ENCODE measurements around the gene WDR64. TPM values are rescaled to one million over a fixed set of nuclear protein-coding genes. Genes with fewer than 3 reads are reported as not detected.

The WDR64 gene
- total RNA-seq, 6 experiments from 2014 or later: 0.17 to 0.27 TPM; not detected in 4

DNA sequence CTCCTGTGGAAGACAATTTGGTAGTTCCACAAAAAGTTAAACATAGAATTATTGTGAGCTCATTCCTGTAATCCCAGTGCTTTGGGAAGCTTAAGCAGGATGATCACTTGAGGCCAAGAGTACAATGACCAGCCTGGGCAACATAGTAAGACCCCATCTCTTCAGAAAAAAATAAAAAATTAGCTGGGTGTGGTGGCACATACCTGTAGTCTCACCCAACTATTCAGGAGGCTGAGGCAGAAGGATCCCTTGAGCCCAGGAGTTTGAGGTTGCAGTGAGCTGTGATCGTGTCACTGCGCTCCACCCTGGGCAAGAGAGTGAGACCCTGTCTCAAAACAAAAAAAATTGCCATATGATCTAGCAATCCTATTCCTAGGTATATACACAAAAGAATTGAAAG is 7.8 kb upstream of the WDR64 start:
- 94% methylated on average over 2 of the region's 2 CpGs for WGBS (ENCODE audit: insufficient coverage, low coverage, low lambda C conversion rate, missing lambda C conversion rate)
- ATAC-seq: no peak
- intact Hi-C loops (cut with DNase I): no loop called here

DNA sequence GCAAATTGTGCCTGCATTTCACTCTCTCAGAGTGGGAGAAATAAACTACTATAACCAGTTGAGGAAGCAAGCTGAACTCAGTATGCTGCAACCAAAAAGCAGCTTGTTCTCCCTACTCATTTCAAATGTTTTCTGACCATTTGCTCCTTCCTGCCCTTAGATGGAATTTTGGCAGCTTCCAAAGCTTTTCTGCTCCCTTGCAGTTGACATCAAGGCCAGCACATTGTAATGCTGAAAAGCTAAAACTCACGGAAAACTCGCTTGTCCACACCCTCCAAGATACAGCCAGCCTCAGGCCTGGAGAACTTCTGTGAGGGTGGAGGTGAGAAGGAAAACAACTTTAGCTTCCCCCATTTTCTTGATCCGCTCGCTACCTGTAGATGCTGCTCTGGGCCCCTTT is 6.9 kb upstream of the WDR64 start:
- H3K27me3 ChIP-seq: no peaks in the 10 kb centered on the region
- TF ChIP-seq, protein P1, sequence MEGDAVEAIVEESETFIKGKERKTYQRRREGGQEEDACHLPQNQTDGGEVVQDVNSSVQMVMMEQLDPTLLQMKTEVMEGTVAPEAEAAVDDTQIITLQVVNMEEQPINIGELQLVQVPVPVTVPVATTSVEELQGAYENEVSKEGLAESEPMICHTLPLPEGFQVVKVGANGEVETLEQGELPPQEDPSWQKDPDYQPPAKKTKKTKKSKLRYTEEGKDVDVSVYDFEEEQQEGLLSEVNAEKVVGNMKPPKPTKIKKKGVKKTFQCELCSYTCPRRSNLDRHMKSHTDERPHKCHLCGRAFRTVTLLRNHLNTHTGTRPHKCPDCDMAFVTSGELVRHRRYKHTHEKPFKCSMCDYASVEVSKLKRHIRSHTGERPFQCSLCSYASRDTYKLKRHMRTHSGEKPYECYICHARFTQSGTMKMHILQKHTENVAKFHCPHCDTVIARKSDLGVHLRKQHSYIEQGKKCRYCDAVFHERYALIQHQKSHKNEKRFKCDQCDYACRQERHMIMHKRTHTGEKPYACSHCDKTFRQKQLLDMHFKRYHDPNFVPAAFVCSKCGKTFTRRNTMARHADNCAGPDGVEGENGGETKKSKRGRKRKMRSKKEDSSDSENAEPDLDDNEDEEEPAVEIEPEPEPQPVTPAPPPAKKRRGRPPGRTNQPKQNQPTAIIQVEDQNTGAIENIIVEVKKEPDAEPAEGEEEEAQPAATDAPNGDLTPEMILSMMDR (IDR thresholded peaks at IDR 0.05): no peak
- TF ChIP-seq POLR2A (IDR thresholded peaks at IDR 0.05): no peak
- no peak for DNase-seq
- no peaks in the 10 kb centered on the region for H3K9me3 ChIP-seq
- no peaks in the 10 kb centered on the region for H3K36me3 ChIP-seq
- intact Hi-C loops (cut with DNase I): no loop called here
- H3K27ac ChIP-seq: no peak overlapping the region
- 94% methylated on average over 4 of the region's 4 CpGs for WGBS (ENCODE audit: insufficient coverage, low coverage, low lambda C conversion rate, missing lambda C conversion rate)
- peaks cover 0 to 9% (median 4%) of the 10 kb centered on the region in 4 donors for H3K4me1 ChIP-seq
- no peak overlapping the region for H3K4me3 ChIP-seq
- ATAC-seq: no peak

More for the DNA sequence above, 7.8 kb upstream of the WDR64 start:
- H3K36me3 ChIP-seq: no peaks in the 10 kb centered on the region
- H3K9me3 ChIP-seq: no peaks in the 10 kb centered on the region
- H3K27ac ChIP-seq: no peak overlapping the region
- TF ChIP-seq, protein P1 (IDR thresholded peaks at IDR 0.05): no peak
- TF ChIP-seq POLR2A (IDR thresholded peaks at IDR 0.05): no peak
- H3K27me3 ChIP-seq: no peaks in the 10 kb centered on the region
- DNase-seq: no peak
- H3K4me3 ChIP-seq: no peak overlapping the region
- H3K4me1 ChIP-seq: peaks cover 0 to 9% (median 4%) of the 10 kb centered on the region in 4 donors

DNA sequence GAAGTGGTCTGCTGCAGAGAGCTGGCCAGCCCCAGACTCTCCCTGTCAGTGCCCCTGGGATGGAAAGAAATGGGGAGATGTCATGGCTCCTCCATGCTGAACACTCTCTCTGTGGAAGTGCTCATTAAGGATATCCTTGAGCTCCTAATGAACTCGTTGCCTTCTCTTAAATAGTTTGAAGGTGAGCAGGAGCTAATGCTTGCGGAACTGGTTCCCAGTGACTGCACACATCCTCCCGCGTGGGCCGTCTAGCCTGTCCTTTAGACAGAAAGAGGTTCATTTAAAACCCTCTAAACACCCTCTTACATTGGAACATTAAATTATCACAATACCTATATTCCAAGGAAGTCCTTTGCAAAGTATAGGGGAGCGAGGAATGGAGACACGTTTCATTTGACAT is 5.9 kb upstream of the WDR64 start:
- intact Hi-C loops (cut with DNase I): no loop called here
- WGBS (ENCODE audit: insufficient coverage, low coverage, low lambda C conversion rate, missing lambda C conversion rate): 79% methylated on average over 6 of the region's 7 CpGs

DNA sequence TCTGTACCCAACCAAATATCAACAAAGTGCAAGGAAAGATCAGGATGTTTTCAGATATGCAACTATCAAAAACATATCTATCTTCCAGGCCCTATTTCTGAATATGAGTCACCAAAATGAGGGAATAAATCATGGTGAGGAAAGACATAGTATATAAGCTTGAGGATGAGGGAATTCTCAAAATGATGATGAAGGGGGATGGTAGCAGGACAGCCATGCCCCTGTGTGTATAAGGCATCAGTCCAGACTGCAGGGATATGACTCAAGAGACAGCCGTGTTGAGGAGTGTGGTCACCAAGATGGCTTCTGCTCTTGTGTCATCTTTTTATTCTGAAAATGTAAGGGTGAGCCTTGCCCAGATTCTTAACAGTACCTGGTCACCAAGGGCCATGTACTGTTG is 4.4 kb upstream of the WDR64 start:
- DNase-seq (no peak), ATAC-seq (no peak)
- no peaks in the 10 kb centered on the region for H3K27me3 ChIP-seq
- TF ChIP-seq, protein P1 (IDR thresholded peaks at IDR 0.05): no peak
- TF ChIP-seq POLR2A (IDR thresholded peaks at IDR 0.05): no peak
- WGBS (ENCODE audit: insufficient coverage, low coverage, low lambda C conversion rate, missing lambda C conversion rate): no CpG with 5 or more reads among the region's 1 CpG
- H3K27ac ChIP-seq: no peak overlapping the region
- H3K9me3 ChIP-seq: no peaks in the 10 kb centered on the region
- H3K4me3 ChIP-seq: no peak overlapping the region
- H3K36me3 ChIP-seq: no peaks in the 10 kb centered on the region
- no peaks in the 10 kb centered on the region for H3K4me1 ChIP-seq
- intact Hi-C loops (cut with DNase I): no loop called here

More for the DNA sequence above, 5.9 kb upstream of the WDR64 start:
- no peak overlapping the region for H3K27ac ChIP-seq
- no peak for ATAC-seq
- H3K27me3 ChIP-seq: no peaks in the 10 kb centered on the region
- DNase-seq: no peak
- peaks cover 0 to 5% (median 2%) of the 10 kb centered on the region in 4 donors for H3K4me1 ChIP-seq
- no peak for TF ChIP-seq POLR2A (IDR thresholded peaks at IDR 0.05)
- TF ChIP-seq, protein P1 (IDR thresholded peaks at IDR 0.05): no peak
- no peaks in the 10 kb centered on the region for H3K9me3 ChIP-seq
- no peaks in the 10 kb centered on the region for H3K36me3 ChIP-seq
- no peak overlapping the region for H3K4me3 ChIP-seq

DNA sequence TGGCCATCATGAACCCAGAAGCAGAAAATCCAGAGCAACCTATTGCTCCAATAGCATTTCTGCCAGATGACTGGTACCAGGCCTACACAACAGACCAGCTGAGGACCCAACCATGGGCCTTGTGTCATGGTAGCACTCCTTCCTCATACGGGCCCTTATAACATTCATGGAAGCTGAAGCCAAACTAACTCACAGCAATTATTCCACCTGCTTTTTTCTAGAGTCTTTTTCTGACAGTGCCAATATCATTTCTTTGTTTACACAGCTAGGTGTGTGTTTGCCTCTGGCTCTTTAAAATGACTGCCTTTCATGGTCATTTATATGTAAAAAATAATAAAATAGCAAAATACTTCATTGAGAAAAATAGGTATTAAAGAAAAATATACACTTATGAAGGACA is 3.9 kb upstream of the WDR64 start:
- DNase-seq: no peak
- no peaks in the 10 kb centered on the region for H3K27me3 ChIP-seq
- no peaks in the 10 kb centered on the region for H3K36me3 ChIP-seq
- ATAC-seq: no peak
- WGBS (ENCODE audit: insufficient coverage, low coverage, low lambda C conversion rate, missing lambda C conversion rate): 80% methylated on average over 1 of the region's 1 CpG
- no peaks in the 10 kb centered on the region for H3K9me3 ChIP-seq
- intact Hi-C loops (cut with DNase I): no loop called here
- no peak overlapping the region for H3K27ac ChIP-seq
- no peaks in the 10 kb centered on the region for H3K4me1 ChIP-seq
- TF ChIP-seq POLR2A (IDR thresholded peaks at IDR 0.05): no peak
- TF ChIP-seq, protein P1 (IDR thresholded peaks at IDR 0.05): no peak
- H3K4me3 ChIP-seq: no peak overlapping the region
